ENCODE measurements around the gene TNFSF11.

- TF ChIP-seq CTCF (IDR thresholded peaks at IDR 0.05; ENCODE audit: extremely low read depth in 1 of 2, insufficient read depth in 1 of 2, low read depth in 1 of 2, low read length in 2 of 2) (no peak), POLR2AphosphoS5 (IDR thresholded peaks at IDR 0.05; ENCODE audit: insufficient read depth, low read depth, low read length) (no peak)
These were observed 35.0 kb upstream of the TNFSF11 start for GRCh38 chr13:42538996-42539395.
